Astrocyte (in vitro differentiated cells and primary cell): Measurements from ENCODE around the gene SCAMP3. TPM values are rescaled to one million over a fixed set of nuclear protein-coding genes. Genes with fewer than 3 reads are reported as not detected.
"Not testable (repeated sequence)": the region's sequence is repeated elsewhere in the genome, so short reads cannot be mapped to it uniquely, and the experiment has no call there.

Source experiments
- DNase-seq: peaks from one replicate; pipeline ENCODE4 v3.0.0-alpha.2; 2010; ENCODE audit warnings: low read depth
- FAIRE-seq: peaks from 2 replicates; lab custom pipeline; 2011; peaks lifted over from hg19 to GRCh38; lab: Jason Lieb, UNC
- H2AFZ ChIP-seq: 2 replicates; pipeline ENCODE4 v1.6.0; 2012; ENCODE audit warnings: low read depth, low read length, inconsistent platforms
- H3K27ac ChIP-seq: 2 replicates; pipeline ENCODE4 v1.5.1; 2011; ENCODE audit warnings: low read depth, low read length, inconsistent platforms
- H3K27me3 ChIP-seq: 2 replicates; pipeline ENCODE4 v1.6.0; 2011; ENCODE audit warnings: low read length, inconsistent platforms; ENCODE audit not compliant: insufficient read depth
- H3K36me3 ChIP-seq: 2 replicates; pipeline ENCODE4 v1.5.1; 2011; ENCODE audit warnings: low read length, inconsistent platforms; ENCODE audit not compliant: insufficient read depth
- H3K4me1 ChIP-seq: 2 replicates; pipeline ENCODE4 v1.5.1; 2011; ENCODE audit warnings: low read length, inconsistent platforms; ENCODE audit not compliant: insufficient read depth
- H3K4me2 ChIP-seq: 2 replicates; pipeline ENCODE4 v1.6.0; 2012; ENCODE audit warnings: low read length, inconsistent platforms
- H3K4me3 ChIP-seq: 2 replicates; pipeline ENCODE4 v1.5.1; 2011; ENCODE audit warnings: low read depth, mild to moderate bottlenecking, low read length, inconsistent platforms; ENCODE audit not compliant: insufficient read depth
- H3K79me2 ChIP-seq: 2 replicates; pipeline ENCODE4 v1.6.0; 2012; ENCODE audit warnings: mild to moderate bottlenecking, low read length, inconsistent platforms; ENCODE audit not compliant: insufficient read depth
- H3K9ac ChIP-seq: 2 replicates; pipeline ENCODE4 v1.6.0; 2012; ENCODE audit warnings: mild to moderate bottlenecking, low read length, inconsistent platforms
- H3K9me3 ChIP-seq: 2 replicates; pipeline ENCODE4 v1.5.1; 2012; ENCODE audit warnings: low read depth, mild to moderate bottlenecking, low read length, inconsistent platforms; ENCODE audit not compliant: insufficient read depth
- H4K20me1 ChIP-seq: 2 replicates; pipeline ENCODE4 v1.6.0; 2012; ENCODE audit warnings: low read length, inconsistent platforms; ENCODE audit not compliant: insufficient read depth
- H3K27ac Mint-ChIP-seq: one replicate; pipeline ENCODE4 v1.8.0; 2021; ENCODE audit warnings: mild to moderate bottlenecking, mixed read lengths; ENCODE audit not compliant: unreplicated experiment
- H3K27me3 Mint-ChIP-seq: one replicate; pipeline ENCODE4 v1.8.0; 2021; ENCODE audit warnings: low read depth, mixed read lengths; ENCODE audit not compliant: unreplicated experiment
- H3K36me3 Mint-ChIP-seq: one replicate; pipeline ENCODE4 v1.8.0; 2021; ENCODE audit warnings: low read depth, mixed read lengths; ENCODE audit not compliant: unreplicated experiment
- H3K4me1 Mint-ChIP-seq: one replicate; pipeline ENCODE4 v1.8.0; 2021; ENCODE audit warnings: low read depth, mixed read lengths; ENCODE audit not compliant: unreplicated experiment
- H3K4me3 Mint-ChIP-seq: one replicate; pipeline ENCODE4 v1.8.0; 2021; ENCODE audit warnings: mild to moderate bottlenecking, moderate library complexity, mixed read lengths; ENCODE audit not compliant: unreplicated experiment
- H3K9me3 Mint-ChIP-seq: one replicate; pipeline ENCODE4 v1.8.0; 2021; ENCODE audit warnings: mild to moderate bottlenecking, mixed read lengths; ENCODE audit not compliant: unreplicated experiment
- CTCF ChIP-seq: IDR thresholded peaks from 2 replicates; pipeline ENCODE4 v1.5.1; 2011; ENCODE audit warnings: low read depth, mild to moderate bottlenecking, inconsistent platforms, low read length, moderate library complexity; ENCODE audit not compliant: insufficient read depth
- EZH2 ChIP-seq: IDR thresholded peaks from 2 replicates; pipeline ENCODE4 v1.6.1; 2012; ENCODE audit warnings: mild to moderate bottlenecking, low read length, inconsistent platforms; ENCODE audit not compliant: insufficient read depth
- total RNA-seq: library from RNA; stranded (reverse); gene quantifications from 2 replicates; pipeline ENCODE4 v1.2.1, GENCODE V29; 2021

SCAMP3 gene
- total RNA-seq, 1 donor from 2014 or later = 68.9 TPM

- Mint-ChIP-seq H3K4me3 (no peak overlapping the region), H3K27me3 (no peaks in the 10 kb centered on the region), H3K4me1 (peaks cover 21% of the 10 kb centered on the region), H3K36me3 (peaks cover 14% of the 10 kb centered on the region), H3K27ac (no peak overlapping the region), H3K9me3 (no peaks in the 10 kb centered on the region)
- Histone ChIP-seq H3K4me3 (peak overlapping the region; percentile 33), H2AFZ (peak overlapping the region; percentile 96), H3K4me1 (peaks cover 21% of the 10 kb centered on the region), H3K36me3 (no peaks in the 10 kb centered on the region), H3K9me3 (no peaks in the 10 kb centered on the region), H3K79me2 (peaks cover 17% of the 10 kb centered on the region), H4K20me1 (no peaks in the 10 kb centered on the region), H3K27me3 (no peaks in the 10 kb centered on the region), H3K9ac (peak overlapping the region; percentile 67), H3K27ac (no peak overlapping the region), H3K4me2 (peak overlapping the region; percentile 77)
- TF ChIP-seq CTCF (no peak), EZH2 (no peak)
- DNase-seq (no peak), FAIRE-seq (no peak)
These were observed 11.9 kb downstream of the SCAMP3 start for GRCh38 chr1:155250246-155250632.

GRCh38 chr1:155247667-155248553 lies 14.2 kb downstream of the SCAMP3 start:
- DNase-seq (no peak), FAIRE-seq (no peak)
- no peak for TF ChIP-seq EZH2
- TF ChIP-seq CTCF = no peak
- Histone ChIP-seq H3K4me3 (no peak overlapping the region), H3K27me3 (no peaks in the 10 kb centered on the region), H2AFZ (no peak overlapping the region), H3K36me3 (no peaks in the 10 kb centered on the region), H3K4me2 (no peak overlapping the region), H4K20me1 (no peaks in the 10 kb centered on the region), H3K4me1 (peaks cover 15% of the 10 kb centered on the region), H3K27ac (no peak overlapping the region), H3K79me2 (peaks cover 7% of the 10 kb centered on the region), H3K9me3 (no peaks in the 10 kb centered on the region), H3K9ac (no peak overlapping the region)
- H3K9me3 Mint-ChIP-seq = no peaks in the 10 kb centered on the region
- no peak overlapping the region for H3K27ac Mint-ChIP-seq
- peaks cover 12% of the 10 kb centered on the region for H3K4me1 Mint-ChIP-seq
- H3K36me3 Mint-ChIP-seq = peaks cover 14% of the 10 kb centered on the region
- H3K27me3 Mint-ChIP-seq = no peaks in the 10 kb centered on the region
- no peak overlapping the region for H3K4me3 Mint-ChIP-seq

GRCh38 chr1:155246796-155247195 lies 15.4 kb downstream of the SCAMP3 start:
- H3K27ac ChIP-seq, H3K4me1 Mint-ChIP-seq, H3K4me3 Mint-ChIP-seq, H4K20me1 ChIP-seq, H3K4me2 ChIP-seq, H3K9me3 ChIP-seq, H3K27ac Mint-ChIP-seq, H3K9ac ChIP-seq, FAIRE-seq, H3K9me3 Mint-ChIP-seq, H2AFZ ChIP-seq, H3K36me3 ChIP-seq, H3K27me3 Mint-ChIP-seq, H3K79me2 ChIP-seq, H3K27me3 ChIP-seq, H3K4me3 ChIP-seq, DNase-seq: not testable (repeated sequence)
- H3K4me1 ChIP-seq = peaks cover 15% of the 10 kb centered on the region
- H3K36me3 Mint-ChIP-seq = peaks cover 14% of the 10 kb centered on the region
